Measurements from ENCODE around the gene UPK3A. TPM values are rescaled to one million over a fixed set of nuclear protein-coding genes. Genes with fewer than 3 reads are reported as not detected.

The UPK3A gene
- total and polyA plus RNA-seq, 2 of the 8 experiments (the other 6 are each of a cell fraction or from before 2014, with no cell fraction given) = 0.35 to 1.7 TPM

DNA sequence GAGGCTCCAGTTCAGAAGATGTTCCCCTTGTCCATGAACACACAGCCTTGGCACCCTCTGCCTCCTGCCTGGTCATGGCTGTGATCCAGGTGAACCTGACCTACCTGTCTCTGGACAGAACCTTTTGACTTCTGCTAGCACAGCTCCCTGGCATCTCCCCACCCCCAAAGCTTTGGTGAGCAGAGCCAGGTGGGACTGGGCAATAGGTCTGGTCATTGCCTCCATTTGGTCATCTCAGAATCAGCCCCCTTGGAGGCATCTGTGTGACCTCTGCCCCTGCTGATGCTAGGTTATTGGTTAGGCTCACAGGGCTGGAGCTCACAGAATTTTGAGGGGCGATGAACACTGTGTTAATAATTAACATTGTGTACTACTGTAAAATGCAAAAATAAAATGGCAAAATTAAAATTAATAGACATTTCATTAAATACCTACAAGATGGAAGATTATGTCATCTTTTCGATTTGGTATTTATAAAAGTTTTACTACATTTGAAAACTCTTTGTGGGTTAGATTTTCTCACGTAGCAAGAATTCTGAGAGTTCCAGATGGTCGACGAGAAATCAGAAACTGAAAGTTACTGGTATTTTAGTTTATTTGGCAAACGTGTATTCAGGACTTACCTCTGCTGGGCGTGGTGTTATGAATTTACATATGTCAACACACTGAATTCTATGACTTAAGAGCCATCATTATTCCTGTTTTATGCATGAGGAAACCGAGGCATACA lies 35.8 kb upstream of the UPK3A start (continued):
- TF ChIP-seq SP4 (IDR thresholded peaks at IDR 0.05; ENCODE audit: low read length) = no peak
- no peak for TF ChIP-seq RNF2 (IDR thresholded peaks at IDR 0.05; ENCODE audit: borderline replicate concordance, low read depth, low read length, missing control alignments, poor library complexity, severe bottlenecking)
- no peak for TF ChIP-seq CHD1 (IDR thresholded peaks at IDR 0.05; ENCODE audit: low read depth, low read length)
- no peak for TF ChIP-seq GTF2F1 (IDR thresholded peaks at IDR 0.05; ENCODE audit: borderline replicate concordance, low read depth, low read length)
- TF ChIP-seq MAFK (IDR thresholded peaks at IDR 0.05; ENCODE audit: low read depth, low read length) = no peak
- no peak for TF ChIP-seq CTBP2 (IDR thresholded peaks at IDR 0.05; ENCODE audit: borderline replicate concordance, insufficient read depth, insufficient read length, low read length)
- TF ChIP-seq CBX8 (IDR thresholded peaks at IDR 0.05; ENCODE audit: borderline replicate concordance, low read depth, low read length) = no peak
- TF ChIP-seq RFX5 (IDR thresholded peaks at IDR 0.05; ENCODE audit: borderline replicate concordance, low read depth, low read length) = no peak
